Measurements from ENCODE around the gene HPS4. TPM values are rescaled to one million over a fixed set of nuclear protein-coding genes. Genes with fewer than 3 reads are reported as not detected.

HPS4 gene
- total RNA-seq, 1 experiment from 2014 or later: 48.1 TPM

- DNase-seq (ENCODE audit: low spot score): peak; percentile 73
- peaks cover 76% of the 10 kb centered on the region for H3K36me3 Mint-ChIP-seq
- no peak overlapping the region for H3K4me3 Mint-ChIP-seq
- peak overlapping the region; percentile 82 for H3K27ac Mint-ChIP-seq
- ChIA-PET CTCF (interaction anchor here (0.6 to 2.6 kb wide), 26 partner anchors 9 to 248 kb away, joined by 3 to 28 read pairs (median 4); partner anchors contain the start of genes CRYBB1, HPS4, MIAT and SRRD), POLR2A (interaction anchor here (0.5 to 1.7 kb wide), 4 partner anchors 9 to 20 kb away, joined by 3 to 4 read pairs (median 3); partner anchors contain the start of genes HPS4, SRRD and TFIP11)
- H3K9me3 Mint-ChIP-seq: no peaks in the 10 kb centered on the region
- TF ChIP-seq ATF1 (CRISPR knock-in tag; IDR thresholded peaks at IDR 0.05) (no peak), CTCF (IDR thresholded peaks at IDR 0.05) (peak; percentile 32; the same call in 1 of the 2 replicates)
- peaks cover 9% of the 10 kb centered on the region for H3K4me1 Mint-ChIP-seq
- H3K27me3 Mint-ChIP-seq (ENCODE audit: low read depth): no peaks in the 10 kb centered on the region
- ATAC-seq: peak; percentile 97
Observed at GRCh38 chr22:26502688-26503561, 19.3 kb upstream of the HPS4 start.

DNA sequence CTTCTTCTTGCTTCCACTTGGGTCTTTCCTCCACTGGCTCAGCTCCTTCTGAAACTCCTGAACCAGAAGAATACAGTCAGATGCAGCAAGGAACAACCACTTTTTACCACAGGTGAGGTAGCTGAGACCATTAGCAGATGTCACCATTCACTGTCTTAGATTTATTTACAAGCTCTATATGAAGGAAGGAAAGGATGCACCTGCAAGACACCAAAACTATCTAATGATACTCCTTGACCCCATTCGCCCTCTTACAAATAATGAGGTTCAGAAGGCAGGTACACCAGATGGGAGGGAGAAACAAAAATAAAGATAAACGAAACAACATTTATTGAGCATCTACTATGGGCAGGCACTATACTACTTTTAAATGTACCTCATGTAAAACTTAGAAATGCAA is 18.4 kb upstream of the HPS4 start:
- Mint-ChIP-seq H3K27ac (no peak overlapping the region), H3K4me1 (peaks cover 9% of the 10 kb centered on the region), H3K36me3 (peaks cover 82% of the 10 kb centered on the region), H3K27me3 (ENCODE audit: low read depth) (no peaks in the 10 kb centered on the region), H3K9me3 (no peaks in the 10 kb centered on the region), H3K4me3 (no peak overlapping the region)
- ChIA-PET CTCF (interaction anchor here (0.7 to 2.5 kb wide), 10 partner anchors 10 to 249 kb away, joined by 3 to 28 read pairs (median 5); partner anchors contain the start of genes HPS4, SRRD and TFIP11), POLR2A (no interaction called here)
- TF ChIP-seq ETV6 (CRISPR knock-in tag; IDR thresholded peaks at IDR 0.05) (no peak), ATF1 (CRISPR knock-in tag; IDR thresholded peaks at IDR 0.05) (no peak), IRF1 (CRISPR knock-in tag; IDR thresholded peaks at IDR 0.05) (no peak), E2F5 (CRISPR knock-in tag; IDR thresholded peaks at IDR 0.05) (no peak), NFYB (CRISPR knock-in tag; conservative IDR thresholded peaks at IDR 0.05; ENCODE audit: low read depth) (no peak), E2F4 (CRISPR knock-in tag; IDR thresholded peaks at IDR 0.05; ENCODE audit: borderline replicate concordance, low read depth) (no peak)
- TF ChIP-seq, protein P1, sequence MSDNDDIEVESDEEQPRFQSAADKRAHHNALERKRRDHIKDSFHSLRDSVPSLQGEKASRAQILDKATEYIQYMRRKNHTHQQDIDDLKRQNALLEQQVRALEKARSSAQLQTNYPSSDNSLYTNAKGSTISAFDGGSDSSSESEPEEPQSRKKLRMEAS (CRISPR knock-in tag; IDR thresholded peaks at IDR 0.05): no peak
- ATAC-seq (no peak), DNase-seq (ENCODE audit: low spot score) (no peak)

DNA sequence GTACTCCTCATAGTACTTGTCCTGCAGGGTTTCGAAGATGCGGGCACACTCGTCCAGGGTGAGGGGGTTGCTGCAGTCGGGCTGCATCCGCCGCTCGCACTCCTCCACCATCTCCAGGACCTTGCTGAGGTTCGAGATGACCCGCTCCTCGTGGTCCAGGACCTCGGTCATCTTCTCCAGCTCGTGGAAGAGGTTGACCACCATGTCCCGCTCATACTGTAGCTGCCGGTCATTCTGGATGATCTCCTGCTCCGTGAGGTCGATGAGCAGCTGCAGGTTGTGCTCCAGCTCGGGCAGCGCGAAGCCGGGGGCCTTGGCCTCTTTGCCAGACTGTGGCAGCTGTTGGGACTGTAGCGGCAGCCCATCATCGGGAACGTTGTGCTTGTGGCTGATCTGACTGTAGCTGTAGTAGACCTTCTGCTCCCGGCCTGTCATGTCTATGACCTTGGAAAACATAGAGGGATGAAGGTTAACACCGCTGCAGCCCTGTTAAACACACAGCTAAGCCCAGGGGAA is 15.7 kb upstream of the HPS4 start:
- no peaks in the 10 kb centered on the region for H3K27me3 Mint-ChIP-seq (ENCODE audit: low read depth)
- no peak overlapping the region for H3K4me3 Mint-ChIP-seq
- H3K4me1 Mint-ChIP-seq: peaks cover 9% of the 10 kb centered on the region
- DNase-seq (ENCODE audit: low spot score): no peak
- H3K27ac Mint-ChIP-seq: no peak overlapping the region
- no peaks in the 10 kb centered on the region for H3K9me3 Mint-ChIP-seq
- ChIA-PET CTCF (interaction anchor here (1.4 kb wide), 1 partner anchor 170 kb away, joined by 3 read pairs; no protein-coding TSS in a partner anchor), POLR2A (interaction anchor here (1.4 kb wide), 1 partner anchor 15 kb away, joined by 5 read pairs; the partner anchor contains the start of genes HPS4 and SRRD)
- peaks cover 81% of the 10 kb centered on the region for H3K36me3 Mint-ChIP-seq
- ATAC-seq: no peak
- TF ChIP-seq ZNF281 (CRISPR knock-in tag; IDR thresholded peaks at IDR 0.05): no peak
- no peak for TF ChIP-seq CREM (CRISPR knock-in tag; IDR thresholded peaks at IDR 0.05)
- no peak for TF ChIP-seq ZNF425 (CRISPR knock-in tag; conservative IDR thresholded peaks at IDR 0.05)
- TF ChIP-seq TCF7 (CRISPR knock-in tag; IDR thresholded peaks at IDR 0.05; ENCODE audit: low read depth): no peak
- no peak for TF ChIP-seq KAT7 (CRISPR knock-in tag; IDR thresholded peaks at IDR 0.05; ENCODE audit: borderline replicate concordance)
- no peak for TF ChIP-seq E2F4 (CRISPR knock-in tag; IDR thresholded peaks at IDR 0.05; ENCODE audit: borderline replicate concordance, low read depth)
- no peak for TF ChIP-seq ZMAT4 (CRISPR knock-in tag; IDR thresholded peaks at IDR 0.05)
- TF ChIP-seq JAZF1 (CRISPR knock-in tag; IDR thresholded peaks at IDR 0.05): no peak
- no peak for TF ChIP-seq EMX1 (CRISPR knock-in tag; IDR thresholded peaks at IDR 0.05)

Data from WTC11 (cell line).